Panc1 (cell line): ENCODE data around the gene PCDH17. TPM values are rescaled to one million over a fixed set of nuclear protein-coding genes. Genes with fewer than 3 reads are reported as not detected.

Experiments used
- ATAC-seq: fragments of 200-7000 bp; cut with Tn5 transposase; 2 replicates; pipeline ENCODE4 v1.9.1; 2020; ENCODE audit warnings: mild to moderate bottlenecking, moderate library complexity
- BruUV-seq: library from RNA; stranded (reverse); fragments of 400-500 nt; replicated peaks from 2 replicates; lab custom pipeline; 2021; lab: Mats Ljungman, UMichigan
- CTCF ChIA-PET: fragments of 300-600 bp; sonication (Branson Sonifier 250); formaldehyde crosslinking; loops from one replicate; lab custom pipeline; 2022; ENCODE audit warnings: antibody characterized with exemption; lab: Charles Lee
- POLR2A ChIA-PET: fragments of 300-600 bp; sonication (Branson Sonifier 250); formaldehyde crosslinking; loops from one replicate; lab custom pipeline; 2022; ENCODE audit warnings: antibody characterized with exemption; lab: Charles Lee
- DNase-seq: peaks from one replicate; pipeline ENCODE4 v3.0.0-alpha.2; 2010; ENCODE audit warnings: low read depth, low spot score
- H3K27ac ChIP-seq: 2 replicates; pipeline ENCODE4 v1.5.1; 2011; ENCODE audit warnings: mild to moderate bottlenecking, low read length, inconsistent platforms
- H3K27me3 ChIP-seq: fragments of 200-500 bp; sonication (Bioruptor generic); 2 replicates; pipeline ENCODE4 v1.6.0; 2014; ENCODE audit warnings: low read length, inconsistent platforms; ENCODE audit not compliant: control insufficient read depth, insufficient read depth
- H3K36me3 ChIP-seq: fragments of 200-500 bp; sonication (Bioruptor generic); 2 replicates; pipeline ENCODE4 v1.5.1; 2014; ENCODE audit warnings: inconsistent platforms, mild to moderate bottlenecking, low read length, moderate library complexity; ENCODE audit not compliant: control insufficient read depth, insufficient read depth
- H3K4me1 ChIP-seq: 2 replicates; pipeline ENCODE4 v1.5.1; 2011; ENCODE audit warnings: inconsistent platforms, mild to moderate bottlenecking, low read length, moderate library complexity; ENCODE audit not compliant: control insufficient read depth, insufficient read depth
- H3K4me3 ChIP-seq, 2 experiments: 2 replicates each; pipeline ENCODE4 v1.5.1; 2011 to 2012; ENCODE audit warnings: low read depth in 2 of 2, low read length in 2 of 2, mild to moderate bottlenecking in 2 of 2, inconsistent platforms in 1 of 2, moderate library complexity in 1 of 2
- H3K9me3 ChIP-seq: fragments of 200-500 bp; sonication (Bioruptor generic); 2 replicates; pipeline ENCODE4 v1.5.1; 2014; ENCODE audit warnings: low read depth, mild to moderate bottlenecking, inconsistent platforms, low read length, moderate library complexity; ENCODE audit not compliant: control insufficient read depth, insufficient read depth
- POLR2AphosphoS5 ChIP-seq: IDR thresholded peaks from 2 replicates; pipeline ENCODE4 v1.6.1; 2012; ENCODE audit warnings: mild to moderate bottlenecking, low read depth, low read length, moderate library complexity
- REST ChIP-seq, 2 experiments: IDR thresholded peaks; 2 replicates each; pipeline ENCODE4 v1.6.1; 2011 to 2012; ENCODE audit warnings: low read depth in 2 of 2, control low read depth in 1 of 2, low read length in 1 of 2, mild to moderate bottlenecking in 1 of 2, moderate library complexity in 1 of 2; ENCODE audit not compliant: insufficient read depth in 1 of 2
- SIN3A ChIP-seq: IDR thresholded peaks from 2 replicates; pipeline ENCODE4 v1.6.1; 2012; ENCODE audit warnings: low read depth, mild to moderate bottlenecking, low read length, moderate library complexity, borderline replicate concordance; ENCODE audit not compliant: insufficient read depth
- TCF7L2 ChIP-seq: IDR thresholded peaks from 2 replicates; pipeline ENCODE4 v1.6.1; 2011; ENCODE audit warnings: mild to moderate bottlenecking, low read depth, low read length, inconsistent platforms
- in situ Hi-C: cut with HindIII; loops from 2 replicates; pipeline ENCODE4 v1.10.0; 2016; ENCODE audit warnings: low sequenced_read_pairs, low pct_unique_long_range_greater_than_20kb
- intact Hi-C: fragments of 100-400 bp; cut with micrococcal nuclease; formaldehyde crosslinking; loops from one replicate; pipeline ENCODE4 v1.10.0; 2022; ENCODE audit not compliant: unreplicated experiment
- total RNA-seq: library from RNA; stranded (reverse); gene quantifications from one replicate; pipeline ENCODE4 v1.2.1, GENCODE V29; 2021; ENCODE audit not compliant: unreplicated experiment
- TF ChIP-seq, protein P1 (sequence below): fragments of 450-650 bp; IDR thresholded peaks from 2 replicates; pipeline ENCODE4 v1.5.1; 2017; ENCODE audit warnings: mild to moderate bottlenecking

PCDH17 gene
- total RNA-seq, 1 experiment from 2014 or later, result 0.26 TPM

DNA sequence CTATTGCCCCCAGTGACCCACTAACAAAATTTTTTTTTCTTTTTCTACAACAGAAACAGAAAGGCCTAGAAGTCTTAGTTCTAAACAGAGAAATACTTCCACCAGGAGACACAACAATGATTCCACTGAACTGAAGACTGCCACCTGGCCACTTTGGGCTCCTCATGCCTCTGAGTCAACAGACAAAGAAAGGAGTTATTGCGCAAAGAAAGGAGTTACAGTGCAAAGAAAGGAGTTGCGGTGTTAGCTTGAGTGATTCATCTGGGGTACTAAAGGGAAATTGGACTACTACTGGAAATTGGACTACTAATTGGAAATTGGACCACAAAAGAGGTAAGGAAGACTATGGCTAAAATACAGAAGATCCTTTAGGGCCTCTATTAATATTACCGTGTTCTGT lies 116.6 kb downstream of the PCDH17 start:
- in situ Hi-C loops (no loop called here), intact Hi-C loops (no loop called here)
- Histone ChIP-seq H3K9me3 (no peaks in the 10 kb centered on the region), H3K36me3 (no peaks in the 10 kb centered on the region), H3K27ac (no peak overlapping the region), H3K4me3 (no peak overlapping the region), H3K4me1 (no peaks in the 10 kb centered on the region), H3K27me3 (no peaks in the 10 kb centered on the region)
- ChIA-PET CTCF (no interaction called here), POLR2A (no interaction called here)
- DNase-seq, result no peak
- BruUV-seq, result no TSS peak
- ATAC-seq, result no peak
- TF ChIP-seq POLR2AphosphoS5 (no peak), SIN3A (no peak), TCF7L2 (no peak), REST (IDR thresholded peaks at IDR 0.05; ENCODE audit: insufficient read depth in 1 of 2, low read depth in 2 of 2, low read length in 1 of 2) (no peak)
- TF ChIP-seq, protein P1, sequence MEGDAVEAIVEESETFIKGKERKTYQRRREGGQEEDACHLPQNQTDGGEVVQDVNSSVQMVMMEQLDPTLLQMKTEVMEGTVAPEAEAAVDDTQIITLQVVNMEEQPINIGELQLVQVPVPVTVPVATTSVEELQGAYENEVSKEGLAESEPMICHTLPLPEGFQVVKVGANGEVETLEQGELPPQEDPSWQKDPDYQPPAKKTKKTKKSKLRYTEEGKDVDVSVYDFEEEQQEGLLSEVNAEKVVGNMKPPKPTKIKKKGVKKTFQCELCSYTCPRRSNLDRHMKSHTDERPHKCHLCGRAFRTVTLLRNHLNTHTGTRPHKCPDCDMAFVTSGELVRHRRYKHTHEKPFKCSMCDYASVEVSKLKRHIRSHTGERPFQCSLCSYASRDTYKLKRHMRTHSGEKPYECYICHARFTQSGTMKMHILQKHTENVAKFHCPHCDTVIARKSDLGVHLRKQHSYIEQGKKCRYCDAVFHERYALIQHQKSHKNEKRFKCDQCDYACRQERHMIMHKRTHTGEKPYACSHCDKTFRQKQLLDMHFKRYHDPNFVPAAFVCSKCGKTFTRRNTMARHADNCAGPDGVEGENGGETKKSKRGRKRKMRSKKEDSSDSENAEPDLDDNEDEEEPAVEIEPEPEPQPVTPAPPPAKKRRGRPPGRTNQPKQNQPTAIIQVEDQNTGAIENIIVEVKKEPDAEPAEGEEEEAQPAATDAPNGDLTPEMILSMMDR, result no peak

- Histone ChIP-seq H3K4me1 (no peaks in the 10 kb centered on the region), H3K27ac (no peak overlapping the region)
- in situ Hi-C loops, result no loop called here
Observed at GRCh38 chr13:57760951-57761350, 129.4 kb downstream of the PCDH17 start.

More at GRCh38 chr13:57760951-57761350, 129.4 kb downstream of the PCDH17 start:
- DNase-seq (no peak), ATAC-seq (no peak)
- TF ChIP-seq, protein P1, result no peak
- TF ChIP-seq REST (IDR thresholded peaks at IDR 0.05; ENCODE audit: insufficient read depth in 1 of 2, low read depth in 2 of 2, low read length in 1 of 2) (no peak), POLR2AphosphoS5 (no peak), SIN3A (no peak), TCF7L2 (no peak)
- CTCF ChIA-PET, result no interaction called here
- POLR2A ChIA-PET, result no interaction called here
- Histone ChIP-seq H3K27me3 (no peaks in the 10 kb centered on the region), H3K9me3 (no peaks in the 10 kb centered on the region), H3K36me3 (no peaks in the 10 kb centered on the region), H3K4me3 (no peak overlapping the region)
- intact Hi-C loops, result no loop called here
- no TSS peak for BruUV-seq
